GM12878 (cell line): ENCODE measurements around the gene SLCO1A2. TPM values are rescaled to one million over a fixed set of nuclear protein-coding genes. Genes with fewer than 3 reads are reported as not detected.
"Not testable (repeated sequence)": the region's sequence is repeated elsewhere in the genome, so short reads cannot be mapped to it uniquely, and the experiment has no call there.

Source experiments
- ATAC-seq: fragments of 200-7000 bp; cut with Tn5 transposase; 3 replicates; pipeline ENCODE4 v1.9.1; 2020; ENCODE audit warnings: mild to moderate bottlenecking, moderate library complexity
- BruUV-seq: library from RNA; stranded (reverse); fragments of 400-500 nt; replicated peaks from 2 replicates; lab custom pipeline; 2021; lab: Mats Ljungman, UMichigan
- CTCF ChIA-PET: fragments of 300-600 bp; sonication (Branson Sonifier 250); formaldehyde crosslinking; extraction: SDS; loops from one replicate; lab custom pipeline; 2021; ENCODE audit warnings: inconsistent platforms; lab: Yijun Ruan, JAX
- POLR2A ChIA-PET: fragments of 350-600 bp; formaldehyde crosslinking; extraction: SDS; loops from one replicate; lab custom pipeline; 2021; ENCODE audit warnings: inconsistent platforms; lab: Charles Lee
- RAD21 ChIA-PET: fragments of 300-600 bp; sonication (Branson Sonifier 250); formaldehyde crosslinking; loops from one replicate; lab custom pipeline; 2023; ENCODE audit warnings: antibody characterized with exemption; ENCODE audit not compliant: unreplicated experiment; lab: Charles Lee
- SMC1A ChIA-PET: fragments of 300-600 bp; sonication (Branson Sonifier 250); formaldehyde crosslinking; loops from one replicate; lab custom pipeline; 2023; ENCODE audit not compliant: unreplicated experiment, uncharacterized antibody; lab: Charles Lee
- DNase-seq: peaks from one replicate; pipeline ENCODE4 v3.0.0-alpha.2; 2011; ENCODE audit warnings: low read depth, low spot score
- FAIRE-seq: peaks from 3 replicates; lab custom pipeline; 2011; peaks lifted over from hg19 to GRCh38; lab: Jason Lieb, UNC
- H2AFZ ChIP-seq: 2 replicates; pipeline ENCODE4 v1.6.0; 2011; ENCODE audit warnings: low read depth, low read length, control low read depth; ENCODE audit not compliant: control insufficient read depth
- H3K27ac ChIP-seq: 2 replicates; pipeline ENCODE4 v1.5.1; 2011; ENCODE audit warnings: control low read depth; ENCODE audit not compliant: control insufficient read depth, insufficient read depth
- H3K27me3 ChIP-seq, 2 experiments: replicated peaks in 1 of 2; 2 replicates each; pipeline versions ENCODE4 v1.6.0 to v1.6.1; 2011; ENCODE audit warnings: low read length in 1 of 2; ENCODE audit not compliant: control insufficient read depth in 2 of 2, insufficient read depth in 2 of 2
- H3K36me3 ChIP-seq, 2 experiments: 2 replicates each; pipeline ENCODE4 v1.5.1; 2011; ENCODE audit warnings: low read length in 1 of 2; ENCODE audit not compliant: control insufficient read depth in 2 of 2, insufficient read depth in 2 of 2
- H3K4me1 ChIP-seq: 2 replicates; pipeline ENCODE4 v1.6.1; 2011; ENCODE audit warnings: mild to moderate bottlenecking, low read length, moderate library complexity, mixed read lengths; ENCODE audit not compliant: control insufficient read depth, insufficient read depth
- H3K4me2 ChIP-seq: 2 replicates; pipeline ENCODE4 v1.6.0; 2011; ENCODE audit warnings: control low read depth; ENCODE audit not compliant: control insufficient read depth, insufficient read depth
- H3K4me3 ChIP-seq: fragments of 200-600 bp; sonication (generic); 2 replicates; pipeline ENCODE4 v1.5.1; 2016
- H3K79me2 ChIP-seq: 2 replicates; pipeline ENCODE4 v1.6.0; 2011; ENCODE audit warnings: low read length; ENCODE audit not compliant: control insufficient read depth, insufficient read depth
- H3K9ac ChIP-seq: 2 replicates; pipeline ENCODE4 v1.8.0; 2011; ENCODE audit warnings: low read length, control low read depth, mixed read lengths; ENCODE audit not compliant: control insufficient read depth, insufficient read depth
- H3K9me3 ChIP-seq: replicated peaks from 3 replicates; pipeline ENCODE4 v1.5.1; 2011; ENCODE audit warnings: mild to moderate bottlenecking, low read length; ENCODE audit not compliant: control insufficient read depth, insufficient read depth
- H4K20me1 ChIP-seq: 2 replicates; pipeline ENCODE4 v1.6.0; 2011; ENCODE audit not compliant: control insufficient read depth, insufficient read depth
- ATF7 ChIP-seq: fragments of 450-650 bp; IDR thresholded peaks from 2 replicates; pipeline ENCODE4 v1.6.1; 2016; ENCODE audit warnings: low read depth, mild to moderate bottlenecking
- FOXM1 ChIP-seq: IDR thresholded peaks from 2 replicates; pipeline ENCODE4 v1.6.1; 2012; ENCODE audit warnings: low read depth, mild to moderate bottlenecking, inconsistent platforms, low read length, moderate library complexity
- IKZF1 ChIP-seq: fragments of 450-650 bp; conservative IDR thresholded peaks from 2 replicates; pipeline ENCODE4 v1.6.1; 2017; ENCODE audit warnings: antibody characterized with exemption, mild to moderate bottlenecking
- MEF2A ChIP-seq: IDR thresholded peaks from 2 replicates; pipeline ENCODE4 v1.6.1; 2011; ENCODE audit warnings: low read depth, mild to moderate bottlenecking, low read length, moderate library complexity; ENCODE audit not compliant: insufficient read depth
- MTA2 ChIP-seq: fragments of 450-650 bp; IDR thresholded peaks from 2 replicates; pipeline ENCODE4 v1.6.1; 2016; ENCODE audit warnings: low read depth, mild to moderate bottlenecking, moderate library complexity
- NRF1 ChIP-seq: conservative IDR thresholded peaks from 2 replicates; pipeline ENCODE4 v1.6.1; 2011; ENCODE audit warnings: mild to moderate bottlenecking, low read depth, low read length, improper control_type of control experiment
- RAD21 ChIP-seq: IDR thresholded peaks from 2 replicates; pipeline ENCODE4 v1.6.1; 2011; ENCODE audit warnings: mild to moderate bottlenecking, low read depth, low read length, moderate library complexity; ENCODE audit not compliant: insufficient read depth
- WGBS: methylation state at CpG from one replicate; pipeline ENCODE4 v1.1.6; 2016; ENCODE audit warnings: low lambda C conversion rate; ENCODE audit not compliant: insufficient replicate concordance, insufficient coverage; ENCODE audit errors: missing lambda C conversion rate; 5-methylcytosine and 5-hydroxymethylcytosine counted together
- in situ Hi-C: fragments of 300-500 bp; cut with MboI; formaldehyde crosslinking; loops from 9 replicates; pipeline ENCODE4 v1.14.3; 2018; ENCODE audit warnings: mixed read lengths
- intact Hi-C: fragments of 100-400 bp; cut with micrococcal nuclease; formaldehyde crosslinking; loops from one replicate; pipeline ENCODE4 v1.14.2; 2022; ENCODE audit not compliant: unreplicated experiment
- polyA plus RNA-seq, 11 experiments: library from polyadenylated mRNA; depleted of rRNA in 4 of 11; unstranded in 6 of 11; stranded (reverse) in 5 of 11; fragments of >200 nt; fragmentation: Nextera tagmentation in 4 of 11; fragmentation: Illumina TruSeq in 1 of 11; extraction: Ambion mirVana in 4 of 11; extraction: Trizol in 1 of 11; gene quantifications; 1 replicate in 1 of 11; 2 replicates in 10 of 11; pipeline versions ENCODE4 v1.2.1 to v1.2.3, GENCODE V29; 2011 to 2016; ENCODE audit warnings: inconsistent platforms in 2 of 11, missing spikeins in 2 of 11, low read depth in 1 of 11
- total RNA-seq, 4 experiments: library from RNA; depleted of rRNA in 3 of 4; stranded (reverse); fragments of >200 nt in 3 of 4; fragmentation: Illumina TruSeq in 1 of 4; extraction: Trizol in 1 of 4; gene quantifications; 2 replicates each; pipeline versions ENCODE4 v1.2.1 to v1.2.3, GENCODE V29; 2013 to 2021
- TF ChIP-seq, protein P1 (sequence below), 3 experiments: IDR thresholded peaks in 2 of 3; conservative IDR thresholded peaks in 1 of 3; 2 replicates each; pipeline ENCODE4 v1.5.1; 2011; ENCODE audit warnings: low read depth in 3 of 3, low read length in 3 of 3, mild to moderate bottlenecking in 3 of 3, control low read depth in 2 of 3, moderate library complexity in 2 of 3, inconsistent platforms in 1 of 3, mixed read lengths in 1 of 3; ENCODE audit not compliant: control insufficient read depth in 2 of 3, insufficient read depth in 1 of 3; ENCODE audit errors: extremely low read depth in 1 of 3
- TF ChIP-seq, protein P2 (sequence below): fragments of 450-650 bp; IDR thresholded peaks from 2 replicates; pipeline ENCODE4 v1.6.1; 2017; ENCODE audit warnings: mild to moderate bottlenecking, low read depth, inconsistent platforms; ENCODE audit not compliant: poor library complexity, severe bottlenecking

Gene SLCO1A2
- total and polyA plus RNA-seq, 10 of the 15 experiments (the other 5 are each of a cell fraction or from before 2014, with no cell fraction given): not detected

DNA sequence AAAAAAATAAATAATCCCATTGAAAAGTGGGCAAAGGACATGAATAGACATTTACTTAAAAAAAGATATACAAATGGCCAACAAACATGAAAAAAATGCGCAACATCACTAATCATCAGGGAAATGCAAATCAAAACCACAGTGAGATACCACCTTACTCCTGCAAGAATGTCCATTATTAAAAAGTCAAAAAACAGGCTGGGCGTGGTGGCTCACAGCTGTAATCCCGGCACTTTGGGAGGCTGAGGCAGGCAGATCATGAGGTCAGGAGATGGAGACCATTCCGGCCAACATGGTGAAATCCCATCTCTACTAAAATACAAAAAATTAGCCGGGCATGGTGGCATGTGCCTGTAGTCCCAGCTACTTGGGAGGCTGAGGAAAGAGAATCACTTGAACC is 46.6 kb upstream of the SLCO1A2 start:
- BruUV-seq, ATAC-seq, SMC1A ChIA-PET: not testable (repeated sequence)

DNA sequence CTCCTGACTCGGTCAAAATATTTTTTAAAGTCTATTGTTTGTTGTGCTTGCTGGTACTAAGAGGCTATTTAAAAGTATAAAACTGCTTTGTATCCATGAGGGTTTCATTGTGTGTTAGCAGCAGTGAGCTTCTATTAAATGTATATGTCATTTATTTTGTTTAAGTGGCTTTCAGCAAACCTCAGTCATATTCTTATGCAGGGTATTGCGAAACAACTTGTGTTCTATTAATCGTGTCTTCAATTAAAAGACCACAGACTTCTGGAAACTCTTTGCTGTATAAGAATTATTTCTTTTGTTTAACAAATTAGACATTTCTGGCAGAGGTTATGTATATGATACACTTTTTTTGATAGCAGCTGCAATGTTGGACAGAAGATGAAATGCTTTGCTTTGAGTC is 44.5 kb upstream of the SLCO1A2 start:
- FAIRE-seq: peak; percentile 38
- TF ChIP-seq RAD21: no peak
- no peak for TF ChIP-seq NRF1
- TF ChIP-seq FOXM1: no peak
- TF ChIP-seq IKZF1: no peak
- TF ChIP-seq, protein P1, sequence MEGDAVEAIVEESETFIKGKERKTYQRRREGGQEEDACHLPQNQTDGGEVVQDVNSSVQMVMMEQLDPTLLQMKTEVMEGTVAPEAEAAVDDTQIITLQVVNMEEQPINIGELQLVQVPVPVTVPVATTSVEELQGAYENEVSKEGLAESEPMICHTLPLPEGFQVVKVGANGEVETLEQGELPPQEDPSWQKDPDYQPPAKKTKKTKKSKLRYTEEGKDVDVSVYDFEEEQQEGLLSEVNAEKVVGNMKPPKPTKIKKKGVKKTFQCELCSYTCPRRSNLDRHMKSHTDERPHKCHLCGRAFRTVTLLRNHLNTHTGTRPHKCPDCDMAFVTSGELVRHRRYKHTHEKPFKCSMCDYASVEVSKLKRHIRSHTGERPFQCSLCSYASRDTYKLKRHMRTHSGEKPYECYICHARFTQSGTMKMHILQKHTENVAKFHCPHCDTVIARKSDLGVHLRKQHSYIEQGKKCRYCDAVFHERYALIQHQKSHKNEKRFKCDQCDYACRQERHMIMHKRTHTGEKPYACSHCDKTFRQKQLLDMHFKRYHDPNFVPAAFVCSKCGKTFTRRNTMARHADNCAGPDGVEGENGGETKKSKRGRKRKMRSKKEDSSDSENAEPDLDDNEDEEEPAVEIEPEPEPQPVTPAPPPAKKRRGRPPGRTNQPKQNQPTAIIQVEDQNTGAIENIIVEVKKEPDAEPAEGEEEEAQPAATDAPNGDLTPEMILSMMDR (IDR thresholded peaks at IDR 0.05 in 2 of 3, conservative IDR thresholded peaks at IDR 0.05 in 1 of 3; ENCODE audit: control insufficient read depth in 2 of 3, extremely low read depth in 1 of 3, insufficient read depth in 1 of 3, low read depth in 3 of 3, low read length in 3 of 3): no peak
- no peak for TF ChIP-seq MTA2
- TF ChIP-seq MEF2A: no peak
- TF ChIP-seq, protein P2, sequence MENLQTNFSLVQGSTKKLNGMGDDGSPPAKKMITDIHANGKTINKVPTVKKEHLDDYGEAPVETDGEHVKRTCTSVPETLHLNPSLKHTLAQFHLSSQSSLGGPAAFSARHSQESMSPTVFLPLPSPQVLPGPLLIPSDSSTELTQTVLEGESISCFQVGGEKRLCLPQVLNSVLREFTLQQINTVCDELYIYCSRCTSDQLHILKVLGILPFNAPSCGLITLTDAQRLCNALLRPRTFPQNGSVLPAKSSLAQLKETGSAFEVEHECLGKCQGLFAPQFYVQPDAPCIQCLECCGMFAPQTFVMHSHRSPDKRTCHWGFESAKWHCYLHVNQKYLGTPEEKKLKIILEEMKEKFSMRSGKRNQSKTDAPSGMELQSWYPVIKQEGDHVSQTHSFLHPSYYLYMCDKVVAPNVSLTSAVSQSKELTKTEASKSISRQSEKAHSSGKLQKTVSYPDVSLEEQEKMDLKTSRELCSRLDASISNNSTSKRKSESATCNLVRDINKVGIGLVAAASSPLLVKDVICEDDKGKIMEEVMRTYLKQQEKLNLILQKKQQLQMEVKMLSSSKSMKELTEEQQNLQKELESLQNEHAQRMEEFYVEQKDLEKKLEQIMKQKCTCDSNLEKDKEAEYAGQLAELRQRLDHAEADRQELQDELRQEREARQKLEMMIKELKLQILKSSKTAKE: no peak
- TF ChIP-seq ATF7: no peak

More for the DNA sequence above, 46.6 kb upstream of the SLCO1A2 start:
- RAD21 ChIA-PET, H3K4me3 ChIP-seq, H3K27ac ChIP-seq, in situ Hi-C loops, FAIRE-seq, H2AFZ ChIP-seq, POLR2A ChIA-PET, H3K9me3 ChIP-seq, CTCF ChIA-PET, H4K20me1 ChIP-seq, DNase-seq, H3K79me2 ChIP-seq, H3K9ac ChIP-seq, H3K27me3 ChIP-seq, H3K4me2 ChIP-seq, H3K36me3 ChIP-seq, intact Hi-C loops, H3K4me1 ChIP-seq: not testable (repeated sequence)
- 49% methylated on average over 5 of the region's 5 CpGs for WGBS

More for the DNA sequence above, 44.5 kb upstream of the SLCO1A2 start:
- H3K27me3 ChIP-seq: no peaks in the 10 kb centered on the region
- 27% methylated on average over 3 of the region's 3 CpGs for whole genome bisulfite sequencing
- no peaks in the 10 kb centered on the region for H3K79me2 ChIP-seq
- ChIA-PET RAD21 (no interaction called here), CTCF (no interaction called here), SMC1A (no interaction called here), POLR2A (no interaction called here)
- in situ Hi-C loops (no loop called here), intact Hi-C loops (no loop called here)
- H3K4me1 ChIP-seq: no peaks in the 10 kb centered on the region
- no peak overlapping the region for H3K9ac ChIP-seq
- DNase-seq (no peak), ATAC-seq (no peak)
- H3K27ac ChIP-seq: no peak overlapping the region
- no TSS peak for BruUV-seq
- H4K20me1 ChIP-seq: no peaks in the 10 kb centered on the region
- no peak overlapping the region for H3K4me2 ChIP-seq
- H2AFZ ChIP-seq: no peak overlapping the region
- no peaks in the 10 kb centered on the region for H3K36me3 ChIP-seq
- no peak overlapping the region for H3K4me3 ChIP-seq
- H3K9me3 ChIP-seq: no peaks in the 10 kb centered on the region
